K562 (cell line): ENCODE results near the gene GIGYF1. TPM values are rescaled to one million over a fixed set of nuclear protein-coding genes. Genes with fewer than 3 reads are reported as not detected.

Experiments used
- BDP1 ChIP-seq: IDR thresholded peaks from 3 replicates; pipeline ENCODE4 v1.6.1; 2011; ENCODE audit not compliant: insufficient read length, insufficient read depth
- COPS2 ChIP-seq: fragments of 450-650 bp; conservative IDR thresholded peaks from 2 replicates; pipeline ENCODE4 v1.6.1; 2016; ENCODE audit warnings: mild to moderate bottlenecking, moderate library complexity
- CREM ChIP-seq: IDR thresholded peaks from 2 replicates; pipeline ENCODE4 v1.6.1; 2014; ENCODE audit warnings: antibody characterized with exemption, low read depth
- EP400 ChIP-seq: fragments of 450-650 bp; IDR thresholded peaks from 2 replicates; pipeline ENCODE4 v1.6.1; 2017; ENCODE audit warnings: antibody characterized with exemption, mild to moderate bottlenecking, moderate library complexity
- LCOR ChIP-seq: sonication (generic); formaldehyde crosslinking; IDR thresholded peaks from 2 replicates; pipeline ENCODE4 v1.8.0; 2022; ENCODE audit warnings: mild to moderate bottlenecking, missing genetic modification reagents
- MLLT1 ChIP-seq, 2 experiments: fragments of 450-650 bp; IDR thresholded peaks; 2 replicates each; pipeline ENCODE4 v1.6.1; 2016
- MTA1 ChIP-seq: fragments of 450-650 bp; IDR thresholded peaks from 2 replicates; pipeline ENCODE4 v1.6.1; 2017; ENCODE audit warnings: borderline replicate concordance
- MYC ChIP-seq, 2 experiments: fragments of 250-450 bp in 1 of 2; sonication (Bioruptor Pico) in 1 of 2; IDR thresholded peaks; 2 replicates each; pipeline versions ENCODE4 v1.5.1 to v1.6.1; 2012 to 2021; ENCODE audit warnings: low read depth in 2 of 2, borderline replicate concordance in 1 of 2, improper control_type of control experiment in 1 of 2, low read length in 1 of 2, mild to moderate bottlenecking in 1 of 2, moderate library complexity in 1 of 2
- NR1H2 ChIP-seq: sonication (generic); formaldehyde crosslinking; IDR thresholded peaks from 2 replicates; pipeline ENCODE4 v1.4.0; 2020; ENCODE audit warnings: mild to moderate bottlenecking, missing genetic modification reagents
- PCBP1 ChIP-seq: fragments of 200-400 bp; formaldehyde crosslinking; IDR thresholded peaks from 2 replicates; pipeline ENCODE4 v1.6.1; 2018; ENCODE audit warnings: mild to moderate bottlenecking, low read depth, low read length; ENCODE audit not compliant: poor library complexity, severe bottlenecking
- RFX7 ChIP-seq: fragments of 250-450 bp; sonication (Bioruptor Pico); IDR thresholded peaks from 2 replicates; pipeline ENCODE4 v1.5.1; 2021; ENCODE audit warnings: mild to moderate bottlenecking
- SMARCC2 ChIP-seq: fragments of 450-650 bp; IDR thresholded peaks from 2 replicates; pipeline ENCODE4 v1.6.1; 2017; ENCODE audit warnings: antibody characterized with exemption, moderate library complexity, mild to moderate bottlenecking, low read depth
- U2AF2 ChIP-seq: fragments of 200-400 bp; formaldehyde crosslinking; optimal IDR thresholded peaks from 2 replicates; pipeline ENCODE3; 2017; ENCODE audit warnings: low read depth, mild to moderate bottlenecking, low read length
- XRCC5 ChIP-seq: fragments of 200-400 bp; formaldehyde crosslinking; IDR thresholded peaks from 2 replicates; pipeline ENCODE4 v1.6.1; 2017; ENCODE audit warnings: low read depth, mild to moderate bottlenecking, low read length
- ZNF280A ChIP-seq: fragments of 450-650 bp; IDR thresholded peaks from 2 replicates; pipeline ENCODE4 v1.6.1; 2018; ENCODE audit warnings: mild to moderate bottlenecking, low read depth; ENCODE audit not compliant: partially characterized antibody
- ZNF324 ChIP-seq: fragments of 250-450 bp; sonication (Bioruptor Pico); IDR thresholded peaks from 2 replicates; pipeline ENCODE4 v1.4.0; 2020; ENCODE audit warnings: mild to moderate bottlenecking
- ZNF449 ChIP-seq: fragments of 250-450 bp; sonication (Bioruptor Pico); IDR thresholded peaks from 2 replicates; pipeline ENCODE4 v1.8.0; 2022; ENCODE audit warnings: moderate library complexity, mild to moderate bottlenecking, inconsistent platforms
- polyA plus RNA-seq, 8 experiments: library from polyadenylated mRNA; depleted of rRNA in 4 of 8; stranded (reverse) in 5 of 8; unstranded in 3 of 8; fragments of >200 nt; fragmentation: Nextera tagmentation in 2 of 8; fragmentation: Illumina TruSeq in 1 of 8; extraction: Ambion mirVana in 2 of 8; extraction: Trizol in 1 of 8; gene quantifications; 2 replicates each; pipeline versions ENCODE4 v1.2.1 to v1.2.3, GENCODE V29; 2011 to 2014; ENCODE audit warnings: inconsistent platforms in 1 of 8, missing spikeins in 1 of 8
- total RNA-seq, 7 experiments: library from RNA; depleted of rRNA in 6 of 7; stranded (reverse); fragments of >200 nt in 6 of 7; fragmentation: Illumina TruSeq in 2 of 7; extraction: Trizol in 2 of 7; gene quantifications; 2 replicates each; pipeline versions ENCODE4 v1.2.1 to v1.2.3, GENCODE V29; 2011 to 2021; ENCODE audit warnings: low replicate concordance in 1 of 7
- TF ChIP-seq, protein P1 (sequence below), 2 experiments: IDR thresholded peaks in 1 of 2; conservative IDR thresholded peaks in 1 of 2; 2 replicates each; pipeline ENCODE4 v1.6.1; 2016; ENCODE audit warnings: low read depth in 2 of 2, mild to moderate bottlenecking in 1 of 2, missing compliant biosample characterization in 1 of 2, missing genetic modification characterization in 1 of 2, moderate library complexity in 1 of 2
- TF ChIP-seq, protein P2 (sequence below): IDR thresholded peaks from 2 replicates; pipeline ENCODE4 v1.6.1; 2011; ENCODE audit not compliant: insufficient read length; ENCODE audit errors: extremely low read depth

GIGYF1 gene
- total and polyA plus RNA-seq, 9 of the 15 experiments (the other 6 are each of a cell fraction or from before 2014, with no cell fraction given): 0.56 to 76.2 (median 16.8) TPM

- TF ChIP-seq XRCC5 (0 out of 2 replicates have a peak, but pooled peaks have one; percentile 24), COPS2 (no peak), MYC (IDR thresholded peaks at IDR 0.05; ENCODE audit: low read depth, low read length) (peak; percentile 20; the same call in 1 of the 2 replicates), MYC (CRISPR knock-in tag; IDR thresholded peaks at IDR 0.05; ENCODE audit: borderline replicate concordance, low read depth) (no peak), U2AF2 (no peak), SMARCC2 (no peak), BDP1 (no peak), ZNF280A (no peak), MTA1 (no peak), NR1H2 (CRISPR knock-in tag) (no peak), LCOR (CRISPR knock-in tag) (no peak), CREM (peak; percentile 55; the same call in 1 of the 2 replicates), ZNF449 (CRISPR knock-in tag) (no peak), EP400 (no peak), RFX7 (no peak), PCBP1 (peak; percentile 54), MLLT1 (IDR thresholded peaks at IDR 0.05) (no peak), ZNF324 (CRISPR knock-in tag) (no peak)
- TF ChIP-seq, protein P1, sequence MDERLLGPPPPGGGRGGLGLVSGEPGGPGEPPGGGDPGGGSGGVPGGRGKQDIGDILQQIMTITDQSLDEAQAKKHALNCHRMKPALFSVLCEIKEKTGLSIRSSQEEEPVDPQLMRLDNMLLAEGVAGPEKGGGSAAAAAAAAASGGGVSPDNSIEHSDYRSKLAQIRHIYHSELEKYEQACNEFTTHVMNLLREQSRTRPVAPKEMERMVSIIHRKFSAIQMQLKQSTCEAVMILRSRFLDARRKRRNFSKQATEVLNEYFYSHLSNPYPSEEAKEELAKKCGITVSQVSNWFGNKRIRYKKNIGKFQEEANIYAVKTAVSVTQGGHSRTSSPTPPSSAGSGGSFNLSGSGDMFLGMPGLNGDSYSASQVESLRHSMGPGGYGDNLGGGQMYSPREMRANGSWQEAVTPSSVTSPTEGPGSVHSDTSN (CRISPR knock-in tag; IDR thresholded peaks at IDR 0.05; ENCODE audit: low read depth): no peak
- TF ChIP-seq, protein P1 (tag; conservative IDR thresholded peaks at IDR 0.05; ENCODE audit: low read depth): no peak
- TF ChIP-seq, protein P2, sequence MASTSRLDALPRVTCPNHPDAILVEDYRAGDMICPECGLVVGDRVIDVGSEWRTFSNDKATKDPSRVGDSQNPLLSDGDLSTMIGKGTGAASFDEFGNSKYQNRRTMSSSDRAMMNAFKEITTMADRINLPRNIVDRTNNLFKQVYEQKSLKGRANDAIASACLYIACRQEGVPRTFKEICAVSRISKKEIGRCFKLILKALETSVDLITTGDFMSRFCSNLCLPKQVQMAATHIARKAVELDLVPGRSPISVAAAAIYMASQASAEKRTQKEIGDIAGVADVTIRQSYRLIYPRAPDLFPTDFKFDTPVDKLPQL: no peak
These were observed 18.3 kb downstream of the GIGYF1 start (continued) for GRCh38 chr7:100675581-100676350.
